Lower leg skin (tissue), 3 donors: ENCODE data around the gene PLA2G12A.

Experiments used
- CTCF ChIP-seq, 3 donors: fragments of 450-650 bp; IDR thresholded peaks; one replicate each; pipeline ENCODE4 v1.5.1; 2016; ENCODE audit warnings: antibody characterized with exemption in 3 of 3, mild to moderate bottlenecking in 3 of 3, moderate library complexity in 2 of 3
- POLR2A ChIP-seq, 2 donors: fragments of 450-650 bp; IDR thresholded peaks; one replicate each; pipeline ENCODE4 v1.6.1; 2016 to 2017; ENCODE audit warnings: antibody characterized with exemption in 2 of 2, mild to moderate bottlenecking in 1 of 2, moderate library complexity in 1 of 2

- TF ChIP-seq POLR2A (IDR thresholded peaks at IDR 0.05) (no peak), CTCF (IDR thresholded peaks at IDR 0.05) (no peak)
Measured at GRCh38 chr4:109735566-109736365, 5.9 kb upstream of the PLA2G12A start.
